NCI-H2107 treated with DMSO at 0.1 percent for 48 hours (cell line): ENCODE results near the gene TRAPPC2B.

Experiments
- DNase-seq: peaks from one replicate; lab custom pipeline; 2025; ENCODE audit not compliant: unreplicated experiment; lab: John Stamatoyannopoulos, UW

TRAPPC2B gene

DNA sequence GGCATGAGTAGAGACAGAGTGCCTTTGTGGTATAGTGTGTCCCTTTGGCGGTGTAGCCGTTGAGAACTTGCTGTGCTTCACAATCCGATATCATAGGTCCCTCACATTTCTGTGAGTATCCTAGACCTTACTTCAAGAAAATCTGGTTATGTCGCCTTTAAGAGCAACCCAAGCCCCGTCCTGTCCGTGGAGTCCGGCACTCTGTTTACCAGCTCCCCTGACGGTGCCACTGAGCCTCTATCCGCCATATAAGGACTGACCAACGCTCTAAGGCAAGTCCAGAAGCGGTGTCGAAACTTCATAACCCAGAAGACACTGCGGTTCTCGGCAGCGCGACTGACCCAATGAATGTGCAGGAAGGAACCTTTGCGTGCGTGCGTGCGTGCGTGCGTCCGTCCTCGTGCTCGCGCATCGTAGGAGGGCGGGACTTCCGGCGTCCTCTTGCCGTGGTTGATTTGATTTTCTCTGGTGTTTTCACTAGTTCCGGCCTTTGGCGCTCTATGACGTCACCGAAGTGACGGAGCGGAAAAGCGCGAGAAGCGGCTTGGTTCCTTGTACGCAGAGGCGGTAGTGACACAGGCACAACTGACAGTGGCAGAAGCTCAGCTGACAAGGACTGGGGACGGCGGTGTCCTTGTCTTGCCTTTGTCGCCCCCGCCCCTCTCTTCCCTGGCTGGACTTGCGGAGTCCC lies at the start of gene TRAPPC2B, which contains the start of gene ZNF547:
Gene TRAPPC2B, plus strand, starts transcription at position 555 of the 691 bp plus-strand sequence. CDS start 1,283 bp downstream, outside the sequence.
Gene ZNF547, plus strand, starts transcription at position 555 of the 691 bp plus-strand sequence. CDS start 5,005 bp downstream, outside the sequence.
- DNase-seq: peak; percentile 89

GRCh38 chr19:57314146-57314545 lies 49.2 kb upstream of the TRAPPC2B start:
- no peak for DNase-seq

GRCh38 chr19:57317503-57317902 lies 45.8 kb upstream of the TRAPPC2B start:
- DNase-seq: no peak

DNA sequence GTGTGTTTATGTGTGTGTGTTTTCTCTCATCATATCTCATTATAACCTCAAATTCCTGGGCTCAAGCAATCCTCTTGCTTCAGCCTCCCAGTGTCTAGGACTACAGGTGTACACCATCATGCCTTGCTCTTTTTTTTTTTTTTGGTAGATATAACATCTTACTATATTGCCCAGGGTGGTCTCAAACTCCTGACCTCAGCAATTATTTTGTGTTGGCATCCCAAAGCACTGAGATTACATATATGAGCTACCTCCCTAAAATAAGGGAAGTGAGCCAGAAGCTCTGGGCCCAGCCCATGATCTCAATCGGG lies 43.5 kb upstream of the TRAPPC2B start:
- no peak for DNase-seq

DNA sequence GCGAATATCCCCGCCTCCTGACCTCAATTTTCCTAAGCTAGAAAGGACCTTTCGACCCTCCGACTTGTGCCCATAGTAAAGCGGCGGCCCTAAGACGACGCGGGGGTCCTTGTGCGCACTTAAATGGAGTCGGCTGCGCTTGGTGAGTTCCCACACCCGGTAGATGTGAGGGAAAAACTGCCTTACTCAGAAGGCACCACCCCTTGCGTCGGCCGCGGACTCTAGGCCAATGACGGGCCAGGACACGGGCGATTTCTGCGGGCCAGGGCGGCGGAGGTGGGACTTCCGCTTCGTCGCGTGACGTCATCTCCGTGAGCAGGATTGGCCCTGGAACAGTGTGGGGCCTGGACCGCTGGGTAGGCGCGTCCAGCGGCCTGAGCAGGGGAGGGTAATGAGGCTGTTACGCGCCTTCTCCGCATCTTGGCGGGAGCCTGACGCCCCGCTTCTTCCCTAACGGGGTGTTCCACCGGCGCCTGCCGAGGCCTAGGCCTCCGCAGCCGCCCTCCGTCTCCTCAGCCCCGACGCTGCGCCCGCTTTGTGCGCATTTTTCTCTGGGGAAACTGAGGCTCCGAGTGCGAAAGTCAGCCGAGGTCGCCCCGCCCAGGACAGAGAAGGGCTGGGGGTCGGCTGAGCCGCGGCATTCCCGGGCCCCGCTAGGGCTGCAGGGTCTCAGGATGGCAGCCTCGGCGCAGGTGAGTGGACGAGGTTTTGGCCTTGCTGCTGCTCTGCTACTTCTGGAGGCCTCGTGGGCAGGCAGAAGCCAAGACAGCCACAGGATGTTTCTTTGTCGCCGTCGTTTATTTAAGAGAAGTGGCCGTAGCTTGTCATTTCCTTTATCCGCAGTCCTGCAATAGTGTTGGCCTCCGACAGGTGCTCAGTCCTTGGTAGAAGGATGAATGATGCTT lies 42.9 kb upstream of the TRAPPC2B start, which contains the start of gene ZNF543:
Gene ZNF543, plus strand, starts transcription at position 293 of the 905 bp plus-strand sequence. Its CDS starts 382 bp downstream, at position 675.
- DNase-seq: peak; percentile 84

- no peak for DNase-seq
These were observed 42.2 kb upstream of the TRAPPC2B start for GRCh38 chr19:57321116-57321515.

- no peak for DNase-seq
These were observed 41.6 kb upstream of the TRAPPC2B start for GRCh38 chr19:57321751-57322150.

DNA sequence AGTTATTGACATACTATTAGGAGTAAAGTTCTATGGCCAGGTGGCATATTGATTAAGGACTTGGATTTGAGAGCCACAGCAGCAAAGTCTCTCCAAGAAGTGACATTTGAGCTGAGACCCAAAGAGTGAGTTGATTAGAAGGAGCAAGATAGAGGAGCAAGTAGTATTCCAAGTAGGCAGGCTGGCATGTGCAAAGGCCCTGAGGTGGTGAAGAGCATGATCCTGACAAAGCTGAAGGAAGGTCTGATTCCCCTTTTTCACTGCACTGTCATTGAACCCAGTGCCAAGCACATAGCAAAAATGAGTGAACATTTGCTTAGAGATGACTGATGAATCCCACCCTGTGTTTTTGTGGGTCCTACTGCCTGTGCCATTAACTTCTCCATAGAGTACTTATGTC lies 38.4 kb upstream of the TRAPPC2B start:
- DNase-seq: no peak

GRCh38 chr19:57327993-57328392 lies 35.4 kb upstream of the TRAPPC2B start:
- no peak for DNase-seq

- DNase-seq: no peak
These were observed 29.2 kb upstream of the TRAPPC2B start for GRCh38 chr19:57334191-57334590.

GRCh38 chr19:57338877-57339276 lies 24.5 kb upstream of the TRAPPC2B start:
- DNase-seq: no peak

DNA sequence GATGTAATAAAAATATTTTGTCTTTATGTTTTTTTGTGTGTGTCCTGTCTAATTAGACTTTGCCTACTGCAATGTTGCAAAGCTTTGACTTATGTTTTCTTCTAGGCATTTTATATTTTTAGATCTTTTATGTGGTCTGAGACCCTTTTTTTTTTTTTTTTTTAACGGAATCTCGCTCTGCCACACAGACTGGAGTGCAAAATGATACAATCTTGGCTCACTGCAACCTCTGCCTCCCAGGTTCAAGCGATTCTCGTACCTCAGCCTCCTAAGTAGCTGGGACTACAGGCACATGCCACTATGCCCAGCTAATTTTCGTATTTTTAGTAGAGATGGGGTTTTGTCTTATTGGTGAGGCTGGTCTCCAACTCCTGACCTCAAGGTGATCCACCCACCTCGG lies 20.8 kb upstream of the TRAPPC2B start:
- DNase-seq: no peak

DNA sequence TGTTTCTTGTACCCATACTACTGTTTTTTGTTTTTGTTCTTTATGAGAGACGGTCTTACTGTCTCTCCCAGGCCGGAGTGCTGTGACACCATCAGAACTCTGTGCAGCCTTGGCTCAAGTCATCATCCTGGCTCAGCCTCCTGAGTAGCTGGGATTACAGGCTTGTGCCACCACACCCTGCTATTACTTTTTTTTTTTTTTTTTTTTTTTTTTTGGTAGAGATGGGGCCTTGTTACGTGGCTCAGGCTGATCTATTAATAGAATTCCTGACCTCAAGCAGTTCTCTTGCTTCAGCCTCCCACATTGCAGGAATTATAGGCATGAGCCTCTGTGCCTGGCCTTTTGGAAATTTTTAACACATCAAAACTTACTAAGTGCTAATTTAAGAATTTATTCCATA lies 15.2 kb upstream of the TRAPPC2B start:
- DNase-seq: no peak

DNA sequence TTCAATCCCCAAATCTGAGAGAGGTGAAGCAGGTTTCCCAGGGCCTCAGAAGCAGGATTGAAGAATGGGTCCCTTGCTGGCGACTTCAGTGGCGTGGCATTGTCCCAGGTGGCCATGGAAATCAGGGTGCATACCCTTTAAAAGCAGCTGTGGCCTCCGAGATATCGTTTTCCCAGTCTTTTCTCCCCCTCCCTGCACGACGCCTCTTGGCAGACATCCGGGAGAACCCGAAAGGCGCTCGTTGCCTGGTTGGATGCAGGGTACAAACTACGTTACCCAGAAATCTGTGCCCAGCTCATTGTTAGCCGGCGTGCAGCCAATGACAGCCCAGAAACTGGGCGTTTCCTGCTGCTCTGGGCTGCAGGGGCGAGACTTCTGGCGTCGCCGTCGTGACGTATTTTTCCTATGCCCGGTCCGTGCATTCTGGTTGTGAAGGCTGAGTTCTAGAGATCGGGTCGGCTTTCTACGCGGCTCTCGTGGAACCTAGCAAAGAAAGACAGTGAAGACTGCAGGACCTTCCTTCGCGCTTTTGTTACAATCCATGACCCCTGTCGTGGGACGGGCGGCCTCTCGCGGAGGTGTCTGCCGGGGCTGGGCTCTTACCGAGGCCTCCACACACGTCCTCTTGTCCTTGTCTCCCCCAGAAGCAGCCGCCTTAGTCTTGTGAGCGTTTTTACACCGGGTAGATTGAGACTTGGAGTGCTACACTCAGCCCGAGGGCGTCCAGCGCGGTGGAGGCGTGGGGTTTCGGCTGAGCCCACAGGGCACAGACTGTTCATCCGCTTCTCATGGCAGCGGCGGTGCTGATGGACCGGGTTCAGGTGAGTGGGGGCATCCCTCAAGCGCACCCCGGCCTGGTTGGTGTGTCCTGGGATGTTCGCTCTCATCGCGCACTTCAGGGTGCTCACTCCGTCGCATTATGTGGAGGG lies 12.2 kb upstream of the TRAPPC2B start, which contains the start of gene ZNF304:
Gene ZNF304, plus strand, starts transcription at position 395 of the 929 bp plus-strand sequence. Its CDS starts 394 bp downstream, at position 789.
- DNase-seq: peak; percentile 91

DNA sequence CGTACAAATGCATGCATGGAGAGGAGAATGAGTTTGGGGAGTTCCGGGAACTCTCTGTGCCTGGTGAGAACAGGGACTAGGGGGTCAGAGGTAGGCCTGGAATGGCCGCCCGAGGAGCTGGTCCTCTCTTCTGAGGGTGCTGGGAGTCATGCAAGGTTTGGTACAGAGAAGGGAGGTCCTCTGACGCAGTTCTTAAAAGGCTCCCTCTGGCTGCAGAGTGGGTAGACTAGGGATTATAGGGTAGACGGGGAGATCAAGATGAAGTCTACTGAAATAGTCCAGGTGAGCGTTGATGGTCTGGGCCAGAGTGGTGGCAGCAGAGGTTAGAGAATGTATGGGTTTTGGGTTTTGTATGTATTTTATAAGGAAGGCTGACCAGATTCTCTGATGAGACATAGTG lies 11.5 kb upstream of the TRAPPC2B start:
- no peak for DNase-seq

GRCh38 chr19:57355916-57356315 lies 7.4 kb upstream of the TRAPPC2B start:
- DNase-seq: no peak

GRCh38 chr19:57357406-57357805 lies 5.9 kb upstream of the TRAPPC2B start:
- DNase-seq: no peak

GRCh38 chr19:57359300-57359699 lies 4.1 kb upstream of the TRAPPC2B start:
- DNase-seq: no peak

- no peak for DNase-seq
These were observed 932 bp upstream of the TRAPPC2B start for GRCh38 chr19:57362419-57362818.

GRCh38 chr19:57363688-57364181 lies 384 bp downstream of the TRAPPC2B start:
- no peak for DNase-seq

- no peak for DNase-seq
These were observed 3.4 kb downstream of the TRAPPC2B start for GRCh38 chr19:57366776-57367175.
